Suppressor macrophage (primary cell): ENCODE results near the gene PDE6A.
A peak's percentile ranks its signal among the peaks of the same experiment; 100 is the strongest.
"Not testable (repeated sequence)": the region's sequence is repeated elsewhere in the genome, so short reads cannot be mapped to it uniquely, and the experiment has no call there.

ENCODE experiments used
- DNase-seq, 4 experiments: peaks; one replicate each; pipeline ENCODE4 v3.0.0-alpha.2; 2020 to 2022

The PDE6A gene

DNA sequence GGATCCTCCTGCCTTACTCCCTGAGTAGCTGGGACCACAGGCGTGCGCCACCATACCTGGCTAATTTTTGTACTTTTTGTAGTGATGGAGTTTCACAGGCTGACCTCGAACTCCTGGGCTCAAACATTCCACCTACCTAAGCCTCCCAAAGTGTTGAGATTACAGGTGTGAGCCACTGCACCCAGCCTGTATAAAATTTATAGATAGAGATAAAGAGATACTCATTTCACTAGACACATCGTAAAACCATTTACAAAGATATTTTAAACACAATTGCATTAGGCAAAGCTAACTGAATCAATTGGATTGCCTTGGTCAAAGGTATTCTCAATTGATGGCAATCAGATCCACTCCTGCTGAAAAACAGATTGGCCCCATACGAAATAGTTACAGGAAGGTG lies 52.0 kb downstream of the PDE6A start:
- no peak for DNase-seq

- no peak for DNase-seq
Observed at GRCh38 chr5:149888280-149888679, 56.3 kb downstream of the PDE6A start.

DNA sequence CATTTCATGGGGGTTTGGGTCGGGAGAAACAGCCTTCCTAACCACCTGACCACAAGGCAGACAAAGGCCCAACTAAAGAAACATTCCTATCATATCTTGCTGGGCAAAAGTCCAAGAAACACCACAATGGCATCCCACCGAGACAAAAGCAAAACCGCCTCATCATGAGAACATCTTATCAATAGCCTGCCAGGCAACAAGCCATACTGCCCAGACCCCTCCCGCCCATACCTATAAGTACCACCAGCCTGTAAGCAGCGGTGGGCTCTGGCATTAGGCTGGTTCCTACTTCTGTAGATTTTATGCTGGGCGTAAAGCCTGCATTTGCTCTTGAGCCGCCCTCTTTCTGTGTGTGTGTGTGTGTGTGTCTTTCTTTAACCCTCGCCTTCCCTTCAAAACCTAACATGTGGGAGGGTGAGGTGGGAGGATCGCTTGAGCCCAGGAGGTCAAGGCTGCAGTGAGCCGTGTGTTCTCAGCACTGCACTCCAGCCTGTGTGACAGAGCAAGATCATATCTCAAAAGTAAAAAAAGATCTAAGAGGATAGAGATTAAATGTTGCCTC lies 56.9 kb downstream of the PDE6A start:
- DNase-seq = no peak

DNA sequence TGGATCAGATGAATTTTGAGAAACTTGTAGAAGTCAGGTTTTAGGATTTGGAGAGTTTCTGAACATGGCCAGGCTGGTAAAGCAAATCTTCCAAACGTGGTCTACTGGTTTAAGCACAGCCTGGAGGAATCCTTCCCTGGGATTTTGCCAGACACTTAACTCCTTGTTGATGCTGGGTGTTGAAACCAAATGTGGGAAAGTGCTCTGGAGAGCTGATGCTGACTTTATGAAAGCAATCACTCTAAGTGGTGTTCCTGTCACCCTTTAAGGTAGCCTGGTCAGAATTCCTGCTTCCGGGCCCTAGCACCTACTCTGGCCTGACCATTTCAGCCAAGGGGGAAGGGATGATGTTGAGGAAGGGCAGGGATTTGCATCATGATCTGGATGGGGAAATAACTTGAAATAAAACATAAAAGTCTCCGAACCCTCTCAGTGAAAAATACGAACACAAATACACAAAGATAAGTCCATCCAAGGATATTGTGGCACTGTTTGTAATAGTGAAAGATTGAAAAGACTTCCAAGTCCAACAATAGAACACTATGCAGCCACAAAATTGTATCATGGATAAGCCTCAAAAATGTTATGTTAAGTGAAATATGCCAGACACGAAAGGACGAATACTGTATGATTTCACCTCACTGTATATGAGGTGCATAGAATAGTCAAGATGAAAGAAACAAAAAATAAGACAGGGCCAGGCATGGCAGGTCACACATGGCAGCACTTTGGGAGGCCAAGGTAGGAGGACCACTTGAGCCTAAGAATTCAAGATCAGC lies 57.7 kb downstream of the PDE6A start:
- no peak for DNase-seq

DNA sequence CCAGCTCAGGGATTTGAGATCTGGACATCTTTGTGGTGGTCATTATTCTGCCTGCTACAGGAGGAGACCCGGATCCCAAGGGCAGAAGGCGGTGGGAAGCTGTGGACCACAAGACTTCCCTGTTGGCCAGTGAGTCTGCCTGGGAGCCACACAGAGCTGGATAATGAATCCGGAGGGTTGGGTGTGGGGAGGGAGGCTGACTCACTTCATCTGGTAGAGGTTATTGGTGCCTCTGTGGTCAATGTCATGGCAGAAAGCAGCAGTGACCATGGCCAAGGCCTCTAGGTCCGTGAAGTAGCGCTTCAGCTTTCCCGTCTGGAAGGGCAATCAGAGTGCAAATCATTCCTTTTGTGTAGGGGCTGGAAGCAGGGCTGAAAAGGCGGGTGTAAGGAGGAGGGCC lies 58.5 kb downstream of the PDE6A start:
- DNase-seq = no peak

DNA sequence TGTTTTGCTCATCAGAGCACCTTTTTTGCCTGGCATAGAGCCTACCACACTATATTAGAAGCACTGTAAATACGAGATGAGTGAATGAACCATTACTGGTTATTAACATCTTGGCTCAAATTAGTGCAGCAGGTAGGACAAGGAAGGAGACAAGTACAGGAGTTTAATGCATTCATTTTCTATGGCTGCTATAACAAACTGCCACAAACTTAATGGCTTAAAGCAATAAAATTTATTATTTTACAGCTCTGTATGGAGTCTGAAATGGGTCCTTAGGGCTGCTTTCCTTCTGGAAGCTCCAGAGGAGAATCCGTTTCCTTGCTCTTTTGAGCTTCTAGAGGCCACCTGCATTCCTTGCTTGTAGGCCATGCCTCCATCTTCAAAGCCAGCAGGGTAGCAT lies 59.1 kb downstream of the PDE6A start:
- no peak for DNase-seq

DNA sequence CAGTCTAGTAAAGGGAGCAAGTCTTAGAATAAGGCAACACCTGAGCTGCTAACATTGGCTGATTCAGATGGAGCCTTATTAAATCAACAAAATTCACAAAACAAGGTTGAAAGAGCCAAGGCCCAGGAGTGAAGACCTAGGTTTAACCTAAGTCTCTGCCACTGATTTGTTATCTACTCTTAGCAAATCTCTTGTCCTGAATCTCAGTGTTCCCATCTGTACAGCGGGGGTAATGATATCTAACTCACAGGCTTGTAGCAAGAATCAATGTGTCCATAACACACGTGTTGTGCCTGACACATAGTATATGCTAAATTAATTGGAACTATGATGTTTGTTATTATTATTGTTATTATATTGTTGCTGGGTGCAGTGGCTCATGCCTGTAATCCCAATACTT lies 61.0 kb downstream of the PDE6A start:
- DNase-seq = no peak

DNA sequence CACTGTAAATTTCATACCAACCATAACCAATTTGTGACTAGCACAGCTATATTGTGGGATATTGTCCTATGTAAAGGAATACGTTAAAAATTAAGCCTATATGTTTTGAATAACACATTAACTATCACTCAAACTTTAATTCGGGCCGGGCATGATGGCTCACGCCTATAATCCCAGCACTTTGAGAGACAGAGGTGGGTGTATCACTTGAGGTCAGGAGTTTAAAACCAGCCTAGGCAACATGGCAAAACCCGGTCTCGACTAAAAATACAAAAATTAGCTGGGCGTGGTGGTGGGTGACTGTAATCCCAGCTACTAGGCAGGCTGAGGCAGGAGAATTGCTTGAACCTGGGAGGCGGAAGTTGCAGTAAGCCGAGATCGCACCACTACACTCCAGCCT lies 62.0 kb downstream of the PDE6A start:
- DNase-seq = not testable (repeated sequence)

GRCh38 chr5:149881874-149882273 lies 62.7 kb downstream of the PDE6A start:
- DNase-seq = no peak

GRCh38 chr5:149881069-149881622 lies 63.4 kb downstream of the PDE6A start:
- no peak for DNase-seq

GRCh38 chr5:149879593-149879992 lies 65.0 kb downstream of the PDE6A start:
- DNase-seq = not testable (repeated sequence)

- DNase-seq = peak in 2 of 4 experiments; percentile 5 to 20
Observed at GRCh38 chr5:149878371-149878770, 66.2 kb downstream of the PDE6A start.

GRCh38 chr5:149873896-149874295 lies 70.7 kb downstream of the PDE6A start:
- DNase-seq = no peak

DNA sequence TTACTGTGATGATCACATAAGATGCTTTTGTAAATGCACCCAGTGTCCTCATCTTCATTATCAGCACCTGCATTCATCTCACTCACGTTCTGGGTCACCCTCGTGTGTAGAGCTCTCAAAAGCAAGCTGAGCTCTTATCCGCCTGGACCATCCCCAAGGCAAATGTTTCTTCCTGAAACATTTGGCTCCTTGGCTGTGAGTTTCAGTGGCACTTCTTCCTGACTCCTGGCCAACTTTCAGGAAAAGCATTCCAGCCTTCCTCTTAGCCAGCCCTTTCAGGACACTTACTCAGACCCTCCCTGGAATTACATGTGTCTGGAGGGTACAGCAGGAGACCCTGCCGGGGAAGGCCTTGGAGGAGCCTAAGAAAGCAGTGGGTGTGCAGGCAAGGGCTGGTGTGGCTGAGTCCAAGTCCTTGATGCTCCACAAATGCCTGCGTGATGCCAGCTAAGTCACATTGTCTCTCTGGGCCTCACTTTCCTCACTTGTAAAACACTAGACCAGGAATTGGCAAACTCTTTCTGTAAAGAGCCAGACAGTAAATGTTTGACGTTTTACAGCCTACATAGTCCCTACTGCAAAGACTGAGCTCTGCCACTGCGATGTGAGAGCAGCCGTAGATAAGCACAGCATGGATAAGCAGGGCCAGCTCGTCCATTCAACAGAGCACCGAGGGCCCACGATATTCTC lies 72.1 kb downstream of the PDE6A start:
- DNase-seq = no peak

DNA sequence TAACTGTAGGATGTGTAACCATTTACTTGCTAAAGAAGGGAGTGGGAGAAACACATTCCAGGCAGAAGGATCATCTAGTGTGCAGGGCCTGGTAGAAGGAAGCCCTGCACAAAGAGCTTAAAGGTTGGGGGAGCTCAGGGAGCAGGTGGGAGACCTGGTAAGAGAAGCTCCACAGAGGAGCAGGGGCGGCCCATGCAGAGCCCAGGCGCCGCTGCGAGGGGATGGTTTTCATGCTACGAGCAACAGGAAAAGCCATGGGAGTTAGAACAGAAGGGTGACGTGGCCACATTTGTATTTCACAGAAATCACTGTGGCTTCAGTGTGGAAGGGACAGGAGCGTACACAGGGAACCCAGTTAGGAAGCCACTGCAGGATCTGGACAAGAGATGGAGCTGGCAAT lies 73.1 kb downstream of the PDE6A start:
- DNase-seq = no peak

- DNase-seq = no peak
Observed at GRCh38 chr5:149870697-149871096, 73.9 kb downstream of the PDE6A start.

GRCh38 chr5:149870232-149870631 lies 74.4 kb downstream of the PDE6A start:
- no peak for DNase-seq

GRCh38 chr5:149869411-149869821 lies 75.2 kb downstream of the PDE6A start:
- DNase-seq = no peak

- peak; percentile 9 to 47 (median 36) for DNase-seq
Observed at GRCh38 chr5:149865746-149866145, 78.8 kb downstream of the PDE6A start.

GRCh38 chr5:149863830-149864229 lies 80.8 kb downstream of the PDE6A start:
- no peak for DNase-seq

GRCh38 chr5:149863176-149863575 lies 81.4 kb downstream of the PDE6A start:
- no peak for DNase-seq

DNA sequence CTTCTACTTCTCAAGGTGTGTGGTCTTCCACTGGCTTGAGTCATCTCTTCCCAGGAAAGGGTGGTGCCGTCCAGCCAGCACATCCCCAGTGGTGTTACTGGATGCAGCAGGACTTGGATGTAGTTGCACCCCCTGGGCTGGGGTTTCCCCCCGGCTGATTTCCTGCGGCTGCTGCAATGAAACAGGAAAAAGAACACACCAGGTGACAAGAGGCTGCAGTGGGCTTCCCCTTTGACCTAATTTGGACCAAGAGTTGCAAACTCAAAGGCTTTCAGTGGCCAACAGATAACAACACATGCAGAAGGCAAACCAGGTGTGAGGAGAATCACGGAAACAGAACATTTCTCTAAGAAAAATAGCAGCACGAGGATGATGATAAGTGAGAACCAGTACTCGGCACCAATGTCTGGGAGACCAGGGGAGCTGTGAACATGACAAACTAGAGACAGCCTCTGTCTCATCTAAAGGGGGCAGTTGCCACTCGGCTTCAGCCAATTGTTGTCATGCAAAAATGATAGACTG lies 83.7 kb downstream of the PDE6A start:
- DNase-seq = no peak

DNA sequence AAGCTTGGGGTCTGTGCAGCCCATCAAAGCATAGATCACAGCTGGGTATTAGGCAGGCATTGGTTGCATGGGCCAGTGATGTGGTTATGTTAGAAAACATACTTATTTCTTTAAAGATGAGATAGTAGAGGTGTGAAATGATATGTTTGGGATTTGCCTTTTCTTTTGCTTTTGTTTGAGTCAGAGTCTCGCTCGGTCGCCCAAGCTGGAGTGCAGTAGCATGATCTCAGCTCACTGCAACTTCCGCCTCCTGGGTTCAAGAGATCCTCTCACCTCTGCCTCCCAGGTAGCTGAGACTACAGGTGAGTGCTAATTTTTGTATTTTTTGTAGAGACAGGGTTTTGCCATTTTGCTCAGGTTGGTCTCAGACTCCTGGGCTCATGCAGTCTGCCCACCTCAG lies 84.8 kb downstream of the PDE6A start:
- no peak for DNase-seq
